ENCODE results near the gene LMX1B.
"Not testable (repeated sequence)": the region's sequence is repeated elsewhere in the genome, so short reads cannot be mapped to it uniquely, and the experiment has no call there.

Gene LMX1B

DNA sequence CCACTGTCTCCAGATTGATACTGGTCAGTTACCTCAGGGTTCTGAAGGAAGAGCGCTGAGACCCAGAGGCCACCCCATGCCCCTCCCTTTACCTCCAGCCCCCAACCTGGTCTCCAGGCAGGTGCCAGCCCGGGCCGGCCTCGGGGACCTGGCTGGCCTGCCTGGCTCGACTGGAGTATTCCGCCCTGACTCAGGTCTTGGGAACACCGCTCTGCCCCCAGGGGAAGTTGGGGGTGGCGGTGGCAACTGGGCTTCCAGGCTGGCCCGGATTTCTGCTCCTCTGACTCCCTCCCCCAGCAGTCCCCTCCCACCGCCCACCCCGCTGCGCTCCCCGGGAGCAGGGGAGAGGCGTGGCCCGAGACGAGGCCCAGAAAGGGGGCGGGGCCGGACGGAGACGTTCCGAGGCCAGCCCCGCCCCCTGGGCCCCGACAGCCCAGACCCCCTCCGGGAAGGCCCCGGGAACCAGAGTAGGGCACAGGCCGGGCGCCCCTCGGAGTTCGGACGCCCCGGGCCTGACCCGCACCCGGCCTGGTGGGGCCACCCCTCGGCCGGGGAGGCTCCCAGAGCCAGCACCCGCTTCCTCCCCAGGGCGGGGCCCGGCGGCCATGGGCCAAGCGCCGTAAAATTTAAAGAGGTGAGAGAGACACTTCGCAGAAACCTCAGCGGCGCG is 108.7 kb downstream of the LMX1B start:
- no peak for DNase-seq

DNA sequence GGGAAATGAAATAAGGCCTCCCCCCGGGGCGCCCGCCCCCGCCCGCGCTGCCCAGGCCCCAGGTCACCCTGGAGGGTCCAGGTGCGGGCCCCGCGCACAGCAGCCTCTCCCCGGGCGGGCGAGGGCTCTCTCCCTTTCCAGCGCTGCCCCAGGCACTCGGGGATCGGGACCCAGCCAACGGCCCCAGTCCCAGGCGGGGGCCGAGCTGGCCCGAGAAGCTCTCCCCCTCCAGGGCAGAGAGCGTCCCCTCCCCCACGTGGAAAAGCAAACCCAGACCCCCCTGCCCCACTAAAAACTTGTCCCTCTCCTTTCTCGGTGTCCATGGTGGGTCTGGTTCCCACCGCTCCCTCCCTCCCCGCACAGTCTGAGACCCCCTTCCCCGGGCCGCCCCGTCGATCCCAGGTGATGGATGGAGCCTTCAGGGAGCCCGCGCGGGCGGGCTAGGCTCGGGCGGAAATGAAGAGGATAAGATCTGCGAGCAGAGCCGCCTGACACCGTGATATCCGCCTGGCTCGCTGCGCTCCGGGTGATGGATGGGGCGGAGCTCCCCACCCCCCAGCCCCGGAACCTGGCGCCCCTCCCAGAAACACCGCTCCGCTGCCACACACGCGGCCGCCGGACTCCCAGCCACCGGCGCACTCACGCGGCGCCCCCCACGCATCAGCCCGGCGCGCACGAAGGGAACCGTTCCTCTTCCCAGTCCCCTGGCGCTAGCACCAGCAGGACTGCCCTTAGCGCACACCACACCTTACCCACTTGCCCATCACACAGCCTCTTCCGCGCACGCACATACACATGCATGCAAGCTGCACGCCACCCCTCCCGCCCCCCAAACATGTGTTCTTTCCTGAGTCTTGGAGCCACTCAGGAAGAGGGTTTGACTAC is 109.4 kb downstream of the LMX1B start:
- no peak for DNase-seq

DNA sequence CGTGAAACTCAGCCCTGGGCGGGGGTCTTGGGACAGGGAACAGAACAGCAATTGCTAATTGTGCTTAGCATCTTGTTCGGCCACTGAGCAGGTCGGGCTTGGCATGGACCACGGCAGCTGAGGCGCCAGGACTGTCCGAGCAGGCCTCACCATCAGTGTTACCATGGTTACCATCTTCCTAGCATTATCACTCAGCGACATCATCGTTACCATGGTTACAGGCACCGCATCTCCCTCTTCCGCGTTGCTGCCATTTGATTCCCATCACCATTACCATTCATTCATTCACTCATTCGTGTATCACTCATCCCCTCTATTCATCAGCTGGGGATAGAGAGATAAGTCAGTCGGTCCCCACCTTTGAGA is 110.1 kb downstream of the LMX1B start:
- no peak for DNase-seq

DNA sequence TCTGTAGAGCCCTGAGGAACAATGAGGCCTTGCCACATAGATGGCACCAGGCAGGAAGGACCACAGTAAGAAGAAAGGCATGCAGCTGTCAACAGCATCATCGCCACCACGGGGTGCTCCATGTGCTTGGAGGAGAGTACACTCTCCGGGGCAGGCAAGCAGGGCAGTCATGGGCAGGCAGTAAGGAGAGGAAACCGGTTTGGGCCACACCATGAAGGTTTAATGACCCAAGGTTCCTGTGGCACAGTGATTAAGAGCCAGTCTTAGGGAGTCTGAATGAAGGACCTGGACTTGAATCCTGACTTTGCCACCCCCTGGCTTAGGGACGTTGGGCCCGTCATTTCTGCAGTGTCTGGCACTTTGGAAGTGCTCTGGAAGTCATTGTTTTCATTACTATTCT is 110.5 kb downstream of the LMX1B start:
- no peak for DNase-seq

DNA sequence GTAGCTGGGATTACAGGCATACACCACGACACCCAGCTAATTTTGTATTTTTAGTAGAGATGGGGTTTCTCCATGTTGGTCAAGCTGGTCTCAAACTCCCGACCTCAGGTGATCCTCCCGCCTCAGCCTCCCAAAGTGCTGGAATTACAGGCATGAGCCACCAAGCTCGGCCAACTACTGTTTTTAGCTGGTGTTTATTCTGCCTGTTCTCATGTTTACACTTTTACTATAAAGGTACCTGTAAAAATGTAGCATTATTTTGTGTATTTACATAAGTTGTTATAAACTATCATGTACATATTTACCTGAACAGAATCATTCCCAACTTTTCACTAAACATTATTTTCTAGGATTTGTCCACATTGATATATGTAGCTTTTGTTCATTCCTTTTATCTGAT is 111.8 kb downstream of the LMX1B start:
- not testable (repeated sequence) for DNase-seq

DNA sequence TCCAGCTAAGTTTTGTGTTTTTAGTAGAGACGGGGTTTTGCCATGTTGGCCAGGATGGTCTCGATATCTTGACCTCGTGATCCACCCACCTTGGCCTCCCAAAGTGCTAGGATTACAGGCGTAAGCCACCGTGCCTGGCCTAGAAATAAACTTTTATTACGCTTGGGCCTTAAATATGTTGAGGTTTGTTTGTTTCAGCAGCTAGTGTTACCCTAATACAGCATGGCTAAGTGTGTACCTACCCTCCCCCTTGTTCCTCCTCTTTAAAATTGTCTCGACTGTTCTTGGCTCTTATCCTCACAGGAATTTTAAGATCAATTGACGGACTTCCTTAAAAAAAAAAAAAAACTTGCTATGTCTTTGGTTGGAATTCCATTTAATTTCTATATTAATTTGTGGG is 114.5 kb downstream of the LMX1B start:
- not testable (repeated sequence) for DNase-seq

DNA sequence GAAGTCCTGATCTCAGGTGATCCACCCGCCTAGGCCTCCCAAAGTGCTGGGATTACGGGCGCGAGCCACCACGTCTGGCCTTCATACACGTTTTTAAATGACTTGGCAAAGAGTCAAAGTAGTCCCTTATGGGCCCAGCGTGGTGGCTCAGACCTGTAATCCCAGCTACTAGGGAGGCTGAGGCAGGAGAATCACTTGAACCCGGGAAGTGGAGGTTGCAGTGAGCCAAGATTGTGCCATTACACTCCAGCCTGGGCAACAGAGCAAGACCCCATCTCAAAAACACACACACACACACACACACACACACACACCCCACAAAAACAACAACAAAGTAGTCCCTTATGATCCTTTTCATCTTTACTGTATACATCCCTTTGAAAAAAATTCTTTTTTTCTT is 116.9 kb downstream of the LMX1B start:
- not testable (repeated sequence) for DNase-seq

DNA sequence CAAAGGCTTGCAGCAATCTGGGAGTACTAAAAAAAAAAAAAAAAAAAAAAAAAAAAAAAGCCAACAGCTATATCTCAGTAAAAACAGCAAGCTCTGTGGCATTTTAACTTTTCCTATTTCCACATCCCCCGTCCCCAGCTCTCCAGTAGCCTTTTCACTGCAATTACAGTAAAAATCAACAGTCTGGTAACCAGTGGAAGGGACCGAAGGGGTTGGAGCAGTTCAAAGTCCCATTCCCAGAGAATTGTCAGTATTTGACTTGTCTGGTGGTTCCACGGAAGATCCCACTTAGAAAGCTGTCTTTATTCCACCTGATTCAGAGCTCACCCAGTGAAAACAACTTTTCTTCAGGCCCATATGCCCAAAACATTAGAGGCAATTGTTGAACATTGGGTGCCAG is 119.3 kb downstream of the LMX1B start:
- DNase-seq: no peak

DNA sequence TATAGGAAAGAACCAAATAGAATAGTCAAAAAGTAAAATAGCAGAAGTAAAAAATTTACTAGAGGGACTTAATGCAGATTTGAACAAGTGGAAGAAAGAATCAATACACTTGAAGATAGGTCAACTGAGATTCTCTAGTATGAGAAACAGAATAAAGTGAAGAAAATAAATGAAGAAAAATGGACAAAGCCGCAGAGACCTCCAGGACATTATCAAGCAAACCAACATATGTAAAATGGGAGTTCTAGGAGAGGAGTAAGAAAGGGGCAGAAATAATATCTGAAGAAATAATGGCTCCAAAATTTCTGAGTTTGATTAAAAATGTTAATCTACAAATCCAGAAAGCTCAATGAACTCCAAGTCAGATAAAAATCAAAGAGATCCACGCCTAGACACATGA is 121.1 kb downstream of the LMX1B start:
- no peak for DNase-seq

DNA sequence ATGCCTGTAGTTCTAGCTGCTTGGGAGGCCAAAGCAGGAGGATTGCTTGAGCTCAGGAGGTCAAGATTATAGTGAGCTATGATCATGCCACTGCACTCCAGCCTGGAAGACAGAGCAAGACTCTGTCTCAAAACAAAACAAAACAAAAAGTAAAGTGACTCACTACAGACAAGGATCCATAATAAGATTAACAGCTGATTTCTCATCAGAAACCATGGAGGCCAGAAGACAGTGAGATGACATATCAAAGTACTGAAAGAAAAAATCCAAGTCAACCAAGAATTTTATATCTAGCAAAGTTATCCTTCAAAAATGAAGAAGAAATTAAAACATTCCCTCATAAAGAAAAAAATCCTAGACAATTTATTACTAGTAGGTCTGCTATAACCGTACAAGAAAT is 121.8 kb downstream of the LMX1B start:
- DNase-seq: no peak

DNA sequence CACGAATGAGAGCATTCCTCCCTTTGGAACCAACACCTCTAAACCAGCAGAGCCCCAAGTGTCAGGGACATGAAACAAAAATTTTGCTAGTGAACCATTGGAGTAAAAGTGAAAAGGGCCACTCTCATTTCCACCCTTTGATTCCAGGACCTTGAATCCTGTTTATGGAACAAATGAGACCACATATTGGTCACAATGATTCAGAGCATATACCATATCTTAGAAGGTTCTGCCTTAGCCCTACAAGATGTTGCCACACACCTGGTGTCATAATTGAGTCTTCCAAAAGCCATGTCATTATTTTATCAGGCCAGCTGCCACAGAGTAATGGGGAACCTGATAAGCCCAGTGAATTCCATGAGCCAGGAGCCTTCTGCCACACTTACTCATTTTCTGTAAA is 124.8 kb downstream of the LMX1B start:
- no peak for DNase-seq

DNA sequence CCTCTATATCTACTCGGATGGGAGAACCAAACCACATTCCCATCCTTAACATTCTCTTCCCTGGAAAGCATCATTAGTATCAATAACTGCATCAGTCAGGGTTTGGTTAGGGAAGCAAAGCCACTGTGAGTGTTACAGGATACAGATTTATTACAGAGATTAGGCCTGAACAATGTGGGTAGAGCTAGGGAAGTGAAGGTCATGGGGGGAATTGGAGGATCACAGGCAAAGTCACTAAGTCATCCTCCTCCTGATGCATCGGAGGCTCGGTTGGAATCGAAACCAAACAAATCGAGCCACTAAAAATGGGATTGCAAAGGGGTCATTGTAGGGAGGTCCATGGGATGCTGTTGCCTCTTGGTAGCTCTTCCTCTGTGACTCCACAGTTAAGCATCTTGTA is 129.3 kb downstream of the LMX1B start:
- no peak for DNase-seq

DNA sequence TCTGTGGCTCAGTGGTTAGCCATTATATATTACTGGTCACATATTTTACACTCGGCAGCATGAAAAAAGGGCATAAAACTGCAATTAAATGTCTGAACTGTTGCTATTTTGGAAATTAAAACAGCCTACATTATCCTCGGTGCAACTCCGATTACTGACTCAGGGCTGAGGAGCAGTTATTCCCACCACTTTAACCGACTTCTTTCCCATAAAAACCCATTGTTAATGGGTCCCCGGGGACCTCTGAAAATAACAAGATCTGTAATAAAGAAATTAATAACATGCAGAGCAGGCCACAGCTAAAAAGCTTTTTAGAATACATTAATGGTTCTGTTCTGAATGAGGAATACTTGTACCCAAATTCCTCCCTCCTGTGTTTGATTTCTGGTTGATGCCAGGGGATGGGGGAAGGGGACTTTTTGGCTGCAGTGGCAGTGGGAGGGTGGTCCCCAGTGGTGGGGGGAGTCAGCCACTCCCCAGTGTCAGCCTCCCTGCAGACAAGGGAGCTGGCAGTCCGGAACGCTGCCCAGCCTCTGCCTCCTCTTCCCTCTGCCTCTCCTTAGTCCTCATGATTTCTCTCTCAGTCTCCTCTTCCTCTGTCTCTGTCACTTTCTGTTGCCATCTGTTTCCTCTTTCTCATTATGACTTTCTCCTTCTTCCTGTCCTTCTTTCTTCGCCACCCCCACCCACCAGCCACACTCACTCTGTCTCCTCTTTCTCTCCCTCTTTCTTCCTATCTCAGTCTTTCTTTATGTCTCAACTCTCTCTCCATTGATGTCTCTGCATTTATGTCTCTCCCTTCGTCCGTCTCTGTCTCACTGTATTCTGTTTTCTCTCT is 132.1 kb downstream of the LMX1B start:
- no peak for DNase-seq
